ENCODE data around the gene TENM3.

TENM3 gene

GRCh38 chr4:182415116-182415515, 171.9 kb downstream of the TENM3 start:
- no peak overlapping the region for H3K4me3 ChIP-seq (ENCODE audit: control insufficient read depth, low read depth, low read length)
- no peak for DNase-seq (ENCODE audit: low read depth)
- TF ChIP-seq CTCF (conservative IDR thresholded peaks at IDR 0.05; ENCODE audit: control insufficient read depth, insufficient read depth, low read depth, low read length), result no peak

GRCh38 chr4:182416067-182416466, 172.9 kb downstream of the TENM3 start:
- no peak overlapping the region for H3K4me3 ChIP-seq (ENCODE audit: control insufficient read depth, low read depth, low read length)
- no peak for TF ChIP-seq CTCF (conservative IDR thresholded peaks at IDR 0.05; ENCODE audit: control insufficient read depth, insufficient read depth, low read depth, low read length)
- DNase-seq (ENCODE audit: low read depth), result no peak

GRCh38 chr4:182418054-182418734, 175.0 kb downstream of the TENM3 start:
- DNase-seq (ENCODE audit: low read depth), result no peak
- no peak for TF ChIP-seq CTCF (conservative IDR thresholded peaks at IDR 0.05; ENCODE audit: control insufficient read depth, insufficient read depth, low read depth, low read length)
- H3K4me3 ChIP-seq (ENCODE audit: control insufficient read depth, low read depth, low read length), result no peak overlapping the region

- no peak for TF ChIP-seq CTCF (conservative IDR thresholded peaks at IDR 0.05; ENCODE audit: control insufficient read depth, insufficient read depth, low read depth, low read length)
- H3K4me3 ChIP-seq (ENCODE audit: control insufficient read depth, low read depth, low read length), result no peak overlapping the region
- DNase-seq (ENCODE audit: low read depth), result no peak
Observed at GRCh38 chr4:182420189-182420588, 177.0 kb downstream of the TENM3 start.

GRCh38 chr4:182421753-182422152, 178.6 kb downstream of the TENM3 start:
- DNase-seq (ENCODE audit: low read depth), result no peak
- TF ChIP-seq CTCF (conservative IDR thresholded peaks at IDR 0.05; ENCODE audit: control insufficient read depth, insufficient read depth, low read depth, low read length), result no peak

GRCh38 chr4:182425302-182425701, 182.1 kb downstream of the TENM3 start:
- no peak for DNase-seq (ENCODE audit: low read depth)
- no peak for TF ChIP-seq CTCF (conservative IDR thresholded peaks at IDR 0.05; ENCODE audit: control insufficient read depth, insufficient read depth, low read depth, low read length)

More at GRCh38 chr4:182421753-182422152, 178.6 kb downstream of the TENM3 start:
- H3K4me3 ChIP-seq (ENCODE audit: control insufficient read depth, low read depth, low read length), result no peak overlapping the region

GRCh38 chr4:182426901-182427300, 183.7 kb downstream of the TENM3 start:
- no peak for DNase-seq (ENCODE audit: low read depth)
- H3K4me3 ChIP-seq (ENCODE audit: control insufficient read depth, low read depth, low read length), result no peak overlapping the region
- TF ChIP-seq CTCF (conservative IDR thresholded peaks at IDR 0.05; ENCODE audit: control insufficient read depth, insufficient read depth, low read depth, low read length), result no peak

More at GRCh38 chr4:182425302-182425701, 182.1 kb downstream of the TENM3 start:
- no peak overlapping the region for H3K4me3 ChIP-seq (ENCODE audit: control insufficient read depth, low read depth, low read length)

All from fibroblast of mammary gland (primary cell).